Islet of Langerhans (tissue), 1 donor: ENCODE results near the gene TMEM141.

Experiments used
- FAIRE-seq: peaks from one replicate; lab custom pipeline; 2011; peaks lifted over from hg19 to GRCh38; lab: Jason Lieb, UNC

TMEM141 gene

GRCh38 chr9:136814725-136815421 lies 23.7 kb downstream of the TMEM141 start:
- FAIRE-seq, result no peak

- FAIRE-seq, result no peak
Observed at GRCh38 chr9:136815422-136815782, 24.3 kb downstream of the TMEM141 start.

GRCh38 chr9:136820971-136821825 lies 30.1 kb downstream of the TMEM141 start:
- FAIRE-seq, result no peak

GRCh38 chr9:136821826-136822544 lies 30.8 kb downstream of the TMEM141 start:
- no peak for FAIRE-seq

- no peak for FAIRE-seq
Observed at GRCh38 chr9:136823136-136824046, 32.2 kb downstream of the TMEM141 start.

- no peak for FAIRE-seq
Observed at GRCh38 chr9:136824496-136825225, 33.5 kb downstream of the TMEM141 start.

GRCh38 chr9:136825295-136826187 lies 34.4 kb downstream of the TMEM141 start:
- no peak for FAIRE-seq

GRCh38 chr9:136826188-136826541 lies 35.0 kb downstream of the TMEM141 start:
- no peak for FAIRE-seq

GRCh38 chr9:136826703-136827582 lies 35.8 kb downstream of the TMEM141 start:
- FAIRE-seq, result no peak

- no peak for FAIRE-seq
Observed at GRCh38 chr9:136827794-136828473, 36.8 kb downstream of the TMEM141 start.

GRCh38 chr9:136828474-136829140 lies 37.5 kb downstream of the TMEM141 start:
- no peak for FAIRE-seq

GRCh38 chr9:136829412-136829811 lies 38.3 kb downstream of the TMEM141 start:
- no peak for FAIRE-seq

- no peak for FAIRE-seq
Observed at GRCh38 chr9:136829981-136830885, 39.1 kb downstream of the TMEM141 start.

- FAIRE-seq, result no peak
Observed at GRCh38 chr9:136831002-136831719, 40.0 kb downstream of the TMEM141 start.

- FAIRE-seq, result no peak
Observed at GRCh38 chr9:136831720-136832104, 40.6 kb downstream of the TMEM141 start.

- no peak for FAIRE-seq
Observed at GRCh38 chr9:136832581-136832980, 41.4 kb downstream of the TMEM141 start.
